ENCODE data around the gene CNTNAP2.
"Not testable (repeated sequence)": the region's sequence is repeated elsewhere in the genome, so short reads cannot be mapped to it uniquely, and the experiment has no call there.

CNTNAP2 gene

DNA sequence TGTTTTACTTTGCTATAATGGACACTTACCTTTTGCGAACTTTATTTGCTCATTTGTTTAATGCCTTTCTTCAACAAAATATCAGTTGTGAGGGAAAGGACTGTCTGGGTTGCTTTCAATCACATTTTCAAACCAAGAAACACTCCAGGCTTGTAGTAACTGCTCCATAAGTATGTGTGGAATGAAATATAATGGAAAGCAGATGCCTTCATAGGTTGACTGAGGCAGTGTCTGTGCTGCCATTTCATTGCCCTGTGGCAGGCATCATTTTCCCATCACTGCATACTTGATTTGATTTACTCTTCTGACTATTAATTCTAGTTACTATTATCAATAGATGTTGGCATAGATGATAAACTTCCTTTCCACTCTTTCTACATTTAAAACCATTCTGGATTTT lies 762.3 kb downstream of the CNTNAP2 start:
- no peak overlapping the region for H3K4me3 ChIP-seq (ENCODE audit: extremely low read depth, insufficient read depth, low read length, poor library complexity, severe bottlenecking)
- no peaks in the 10 kb centered on the region for H3K36me3 ChIP-seq (ENCODE audit: control insufficient read depth, insufficient read depth, low read length)
- no CpG with 5 or more reads among the region's 1 CpG for WGBS, 2 experiments (ENCODE audit: insufficient coverage in 2 of 2)
- no peaks in the 10 kb centered on the region for H3K4me1 ChIP-seq (ENCODE audit: control insufficient read depth, insufficient read depth, low read length, poor library complexity, severe bottlenecking)
- no peaks in the 10 kb centered on the region for H3K9me3 ChIP-seq (ENCODE audit: control insufficient read depth, low read length)
- no peak overlapping the region for H3K27ac ChIP-seq (ENCODE audit: low read depth, low read length, severe bottlenecking)

DNA sequence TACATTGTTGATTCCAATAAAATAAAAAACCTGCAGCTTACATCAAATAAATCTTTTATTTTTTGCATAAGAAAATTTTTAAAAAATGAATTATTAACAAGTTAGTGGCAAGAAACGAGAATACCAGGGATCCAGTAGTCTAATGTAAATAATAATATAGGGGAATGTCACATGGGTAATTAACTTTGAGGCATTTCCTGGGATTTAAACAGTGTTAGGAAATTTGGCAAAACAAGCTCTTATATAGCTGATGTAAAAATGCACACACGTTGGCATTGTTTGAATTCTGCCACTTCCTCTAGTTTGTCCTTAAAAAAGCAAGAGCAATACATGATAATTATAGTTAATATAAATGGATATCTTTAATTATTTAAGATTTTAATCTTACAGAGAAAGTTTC lies 768.6 kb downstream of the CNTNAP2 start:
- Histone ChIP-seq H3K4me1 (ENCODE audit: control insufficient read depth, insufficient read depth, low read length, poor library complexity, severe bottlenecking) (no peaks in the 10 kb centered on the region), H3K4me3 (ENCODE audit: extremely low read depth, insufficient read depth, low read length, poor library complexity, severe bottlenecking) (no peak overlapping the region), H3K36me3 (ENCODE audit: control insufficient read depth, insufficient read depth, low read length) (no peaks in the 10 kb centered on the region), H3K9me3 (ENCODE audit: control insufficient read depth, low read length) (no peaks in the 10 kb centered on the region), H3K27ac (ENCODE audit: low read depth, low read length, severe bottlenecking) (no peak overlapping the region)
- 86% methylated on average over 1 of the region's 2 CpGs; no CpG with 5 or more reads in 1 of the 2 experiments for WGBS, 2 experiments (ENCODE audit: insufficient coverage in 2 of 2)

DNA sequence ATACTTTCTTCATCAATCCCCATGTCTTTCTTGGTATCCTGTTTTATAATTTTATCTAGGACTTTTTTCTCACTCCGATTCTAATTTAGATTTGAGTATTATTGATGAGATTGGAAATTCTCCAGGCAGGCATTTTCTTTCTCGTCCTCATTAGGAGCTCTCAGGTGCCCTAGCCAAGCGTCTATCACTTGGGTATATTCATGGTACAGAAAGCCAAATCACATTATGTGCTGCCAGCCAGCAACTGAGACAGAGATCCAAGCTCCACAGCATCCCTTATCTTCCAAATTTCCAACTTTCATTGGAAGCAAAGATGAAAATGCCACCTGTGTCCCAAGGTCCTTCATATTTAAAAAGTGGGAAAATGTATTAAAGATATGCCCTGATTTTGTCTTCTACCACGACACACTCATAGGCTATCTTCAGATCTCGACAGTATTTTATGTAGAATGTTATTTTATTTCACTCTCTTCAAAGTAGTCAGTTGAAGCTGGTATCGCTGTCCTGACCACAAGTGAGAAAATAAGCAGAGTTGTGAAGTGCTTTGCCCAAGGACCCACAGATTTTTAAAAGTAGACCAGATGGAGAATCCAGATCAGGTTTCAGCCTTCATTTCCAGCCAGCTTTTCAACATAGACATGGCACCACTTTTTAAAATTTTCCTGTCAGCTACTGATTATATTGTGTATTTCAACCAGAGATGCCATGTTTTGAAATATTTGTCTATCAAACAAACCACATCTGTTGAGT lies 773.4 kb downstream of the CNTNAP2 start:
- 88% methylated on average over 1 of the region's 6 CpGs; no CpG with 5 or more reads in 1 of the 2 experiments for WGBS, 2 experiments (ENCODE audit: insufficient coverage in 2 of 2)
- no peak overlapping the region for H3K27ac ChIP-seq (ENCODE audit: low read depth, low read length, severe bottlenecking)
- no peaks in the 10 kb centered on the region for H3K36me3 ChIP-seq (ENCODE audit: control insufficient read depth, insufficient read depth, low read length)
- no peak overlapping the region for H3K4me3 ChIP-seq (ENCODE audit: extremely low read depth, insufficient read depth, low read length, poor library complexity, severe bottlenecking)
- no peaks in the 10 kb centered on the region for H3K4me1 ChIP-seq (ENCODE audit: control insufficient read depth, insufficient read depth, low read length, poor library complexity, severe bottlenecking)
- no peaks in the 10 kb centered on the region for H3K9me3 ChIP-seq (ENCODE audit: control insufficient read depth, low read length)

DNA sequence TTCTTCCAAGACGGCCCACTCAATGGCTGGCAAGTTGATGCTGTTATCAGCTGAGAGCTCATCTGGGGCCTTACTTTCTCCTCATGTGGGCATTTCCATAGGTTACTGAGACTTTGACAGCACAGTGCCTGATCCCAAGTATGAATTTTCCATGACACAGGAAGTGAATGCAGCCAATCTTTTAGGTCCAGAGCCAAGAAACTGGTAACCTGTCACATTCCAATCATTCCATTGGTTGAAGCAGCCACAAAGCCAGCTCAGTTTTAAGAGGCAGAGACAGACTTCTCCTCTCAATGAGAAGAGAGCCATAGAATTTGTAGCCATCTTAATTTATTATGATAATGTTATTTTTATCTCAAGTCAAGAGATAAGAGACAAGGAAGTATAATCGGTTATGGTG lies 775.5 kb downstream of the CNTNAP2 start:
- WGBS, 2 experiments (ENCODE audit: insufficient coverage in 2 of 2): 88 to 100% methylated on average over 1 of the region's 2 CpGs
- Histone ChIP-seq H3K27ac (ENCODE audit: low read depth, low read length, severe bottlenecking) (no peak overlapping the region), H3K36me3 (ENCODE audit: control insufficient read depth, insufficient read depth, low read length) (no peaks in the 10 kb centered on the region), H3K9me3 (ENCODE audit: control insufficient read depth, low read length) (no peaks in the 10 kb centered on the region), H3K4me1 (ENCODE audit: control insufficient read depth, insufficient read depth, low read length, poor library complexity, severe bottlenecking) (no peaks in the 10 kb centered on the region), H3K4me3 (ENCODE audit: extremely low read depth, insufficient read depth, low read length, poor library complexity, severe bottlenecking) (no peak overlapping the region)

DNA sequence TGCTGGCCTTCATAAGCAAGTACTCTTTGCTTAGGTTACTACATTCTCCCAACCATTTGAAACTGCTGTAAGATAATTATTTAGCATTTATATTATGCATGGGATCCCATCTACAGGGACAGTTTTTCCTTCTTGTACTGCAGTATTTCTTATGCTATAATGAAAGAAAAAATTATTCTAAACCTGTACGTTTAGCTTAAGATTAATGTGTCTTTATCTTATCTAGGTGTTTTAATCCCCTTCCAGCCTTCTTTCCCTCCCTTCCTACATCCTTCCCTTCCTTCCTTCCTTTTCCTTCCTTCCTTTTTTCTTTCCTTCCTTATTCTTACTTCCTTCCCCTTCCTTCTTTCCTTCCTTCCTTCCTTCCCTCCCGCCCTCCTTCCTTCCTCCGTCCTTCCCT lies 778.3 kb downstream of the CNTNAP2 start:
- 100% methylated on average over 1 to 2 of the region's 3 CpGs for WGBS, 2 experiments (ENCODE audit: insufficient coverage in 2 of 2)
- no peak overlapping the region for H3K27ac ChIP-seq (ENCODE audit: low read depth, low read length, severe bottlenecking)
- no peaks in the 10 kb centered on the region for H3K36me3 ChIP-seq (ENCODE audit: control insufficient read depth, insufficient read depth, low read length)
- no peak overlapping the region for H3K4me3 ChIP-seq (ENCODE audit: extremely low read depth, insufficient read depth, low read length, poor library complexity, severe bottlenecking)
- no peaks in the 10 kb centered on the region for H3K4me1 ChIP-seq (ENCODE audit: control insufficient read depth, insufficient read depth, low read length, poor library complexity, severe bottlenecking)
- no peaks in the 10 kb centered on the region for H3K9me3 ChIP-seq (ENCODE audit: control insufficient read depth, low read length)

DNA sequence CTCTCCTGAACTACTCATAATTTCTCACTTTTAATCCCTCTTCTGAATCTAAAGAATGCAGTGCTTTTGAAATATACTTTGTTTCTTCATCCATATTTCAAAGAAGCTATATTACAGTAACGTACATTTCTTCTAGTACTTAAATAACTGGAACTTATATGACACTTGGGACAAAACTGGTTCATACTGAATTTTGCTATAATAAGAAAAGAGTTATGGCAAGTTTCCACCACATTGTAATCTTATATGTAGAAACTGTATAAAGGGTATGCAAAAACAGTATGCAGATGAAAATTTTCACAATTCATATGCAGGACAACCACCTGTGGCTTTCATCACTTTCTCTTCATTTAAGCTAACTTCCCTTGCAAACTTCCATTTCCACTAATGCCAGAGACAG lies 785.7 kb downstream of the CNTNAP2 start:
- no CpG with 5 or more reads among the region's 1 CpG for WGBS, 2 experiments (ENCODE audit: insufficient coverage in 2 of 2)
- Histone ChIP-seq H3K4me1 (ENCODE audit: control insufficient read depth, insufficient read depth, low read length, poor library complexity, severe bottlenecking) (no peaks in the 10 kb centered on the region), H3K4me3 (ENCODE audit: extremely low read depth, insufficient read depth, low read length, poor library complexity, severe bottlenecking) (no peak overlapping the region), H3K36me3 (ENCODE audit: control insufficient read depth, insufficient read depth, low read length) (no peaks in the 10 kb centered on the region), H3K9me3 (ENCODE audit: control insufficient read depth, low read length) (no peaks in the 10 kb centered on the region), H3K27ac (ENCODE audit: low read depth, low read length, severe bottlenecking) (no peak overlapping the region)

DNA sequence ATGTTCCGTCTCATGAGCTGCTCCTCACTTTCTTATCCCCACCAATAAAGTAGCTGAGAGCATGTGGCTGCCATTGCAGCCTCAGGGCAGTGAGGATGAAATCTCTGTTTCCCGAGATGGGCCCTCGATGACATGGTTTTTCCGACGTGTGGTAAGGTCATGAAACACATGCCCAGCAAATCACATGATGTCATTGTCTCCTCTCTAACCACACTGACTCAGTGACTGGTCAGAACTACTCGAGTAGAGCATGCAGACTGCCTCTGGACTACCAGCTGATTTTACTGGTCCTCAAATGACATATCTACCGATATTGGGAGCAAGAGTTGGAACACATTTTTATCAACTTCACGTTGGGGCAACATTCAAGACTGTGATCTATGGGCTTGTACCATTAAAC lies 786.1 kb downstream of the CNTNAP2 start:
- WGBS, 2 experiments (ENCODE audit: insufficient coverage in 2 of 2): 83 to 84% methylated on average over 8 of the region's 8 CpGs
- Histone ChIP-seq H3K27ac (ENCODE audit: low read depth, low read length, severe bottlenecking) (no peak overlapping the region), H3K4me1 (ENCODE audit: control insufficient read depth, insufficient read depth, low read length, poor library complexity, severe bottlenecking) (no peaks in the 10 kb centered on the region), H3K4me3 (ENCODE audit: extremely low read depth, insufficient read depth, low read length, poor library complexity, severe bottlenecking) (no peak overlapping the region), H3K9me3 (ENCODE audit: control insufficient read depth, low read length) (no peaks in the 10 kb centered on the region), H3K36me3 (ENCODE audit: control insufficient read depth, insufficient read depth, low read length) (no peaks in the 10 kb centered on the region)

DNA sequence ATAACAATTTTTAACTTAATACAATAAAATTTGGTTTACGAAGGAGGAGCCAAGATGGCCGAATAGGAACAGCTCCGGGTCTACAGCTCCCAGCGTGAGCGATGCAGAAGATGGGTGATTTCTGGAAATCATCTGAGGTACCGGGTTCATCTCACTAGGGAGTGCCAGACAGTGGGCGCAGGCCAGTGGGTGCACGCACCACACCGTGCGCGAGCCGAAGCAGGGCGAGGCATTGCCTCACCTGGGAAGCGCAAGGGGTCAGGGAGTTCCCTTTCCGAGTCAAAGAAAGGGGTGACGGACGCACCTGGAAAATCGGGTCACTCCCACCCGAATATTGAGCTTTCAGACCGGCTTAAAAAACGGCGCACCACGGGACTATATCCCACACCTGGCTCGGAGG lies 789.1 kb downstream of the CNTNAP2 start:
- 91 to 93% methylated on average over 5 to 12 of the region's 24 CpGs for WGBS, 2 experiments (ENCODE audit: insufficient coverage in 2 of 2)
- H3K9me3 ChIP-seq (ENCODE audit: control insufficient read depth, low read length); H3K4me3 ChIP-seq (ENCODE audit: extremely low read depth, insufficient read depth, low read length, poor library complexity, severe bottlenecking); H3K27ac ChIP-seq (ENCODE audit: low read depth, low read length, severe bottlenecking); H3K36me3 ChIP-seq (ENCODE audit: control insufficient read depth, insufficient read depth, low read length); H3K4me1 ChIP-seq (ENCODE audit: control insufficient read depth, insufficient read depth, low read length, poor library complexity, severe bottlenecking): not testable (repeated sequence)

DNA sequence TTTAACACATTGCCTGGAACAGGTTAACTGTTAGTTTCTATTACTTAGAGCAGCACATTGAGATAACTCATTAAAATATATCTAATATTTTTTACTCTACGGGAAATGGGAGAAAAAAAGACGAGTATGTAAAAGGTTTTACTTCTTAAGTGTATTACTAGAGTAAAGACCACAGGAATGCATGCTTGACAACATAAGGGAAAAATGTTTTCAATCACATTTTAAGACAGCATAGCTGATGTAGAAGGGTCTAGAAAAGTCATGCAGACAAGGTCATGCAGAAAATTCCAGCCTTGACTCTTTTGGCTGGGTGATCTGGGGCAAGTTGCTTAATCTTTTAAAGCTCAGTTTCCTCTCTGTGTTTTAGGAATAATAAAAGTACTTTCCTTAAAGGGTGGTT lies 806.2 kb downstream of the CNTNAP2 start:
- no peak overlapping the region for H3K27ac ChIP-seq (ENCODE audit: low read depth, low read length, severe bottlenecking)
- H3K4me3 ChIP-seq (ENCODE audit: extremely low read depth, insufficient read depth, low read length, poor library complexity, severe bottlenecking): no peak overlapping the region
- no CpG with 5 or more reads among the region's 2 CpGs for WGBS, 2 experiments (ENCODE audit: insufficient coverage in 2 of 2)
- no peaks in the 10 kb centered on the region for H3K36me3 ChIP-seq (ENCODE audit: control insufficient read depth, insufficient read depth, low read length)
- H3K9me3 ChIP-seq (ENCODE audit: control insufficient read depth, low read length): no peaks in the 10 kb centered on the region
- H3K4me1 ChIP-seq (ENCODE audit: control insufficient read depth, insufficient read depth, low read length, poor library complexity, severe bottlenecking): no peaks in the 10 kb centered on the region

DNA sequence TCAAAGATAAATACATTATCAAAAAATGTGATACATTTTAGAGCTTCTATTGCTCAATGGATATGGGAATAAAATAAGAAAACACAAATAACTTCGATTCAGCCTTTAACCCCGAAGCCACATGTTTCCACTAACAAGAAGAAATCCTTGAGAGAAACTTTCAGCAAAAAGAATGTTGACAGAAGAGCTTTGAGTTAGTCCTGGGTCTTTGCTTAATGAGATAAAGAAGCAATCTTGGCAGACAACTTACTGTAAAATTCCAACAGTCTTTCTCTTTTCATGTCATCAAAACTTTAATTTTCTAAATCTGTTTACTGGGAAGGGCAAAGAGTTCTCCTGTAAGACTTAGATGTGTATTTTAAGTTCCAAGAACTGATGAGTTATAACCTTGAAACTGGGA lies 810.2 kb downstream of the CNTNAP2 start:
- Histone ChIP-seq H3K4me3 (ENCODE audit: extremely low read depth, insufficient read depth, low read length, poor library complexity, severe bottlenecking) (no peak overlapping the region), H3K4me1 (ENCODE audit: control insufficient read depth, insufficient read depth, low read length, poor library complexity, severe bottlenecking) (no peaks in the 10 kb centered on the region), H3K9me3 (ENCODE audit: control insufficient read depth, low read length) (no peaks in the 10 kb centered on the region), H3K36me3 (ENCODE audit: control insufficient read depth, insufficient read depth, low read length) (no peaks in the 10 kb centered on the region), H3K27ac (ENCODE audit: low read depth, low read length, severe bottlenecking) (no peak overlapping the region)
- no CpG with 5 or more reads among the region's 2 CpGs for WGBS, 2 experiments (ENCODE audit: insufficient coverage in 2 of 2)

DNA sequence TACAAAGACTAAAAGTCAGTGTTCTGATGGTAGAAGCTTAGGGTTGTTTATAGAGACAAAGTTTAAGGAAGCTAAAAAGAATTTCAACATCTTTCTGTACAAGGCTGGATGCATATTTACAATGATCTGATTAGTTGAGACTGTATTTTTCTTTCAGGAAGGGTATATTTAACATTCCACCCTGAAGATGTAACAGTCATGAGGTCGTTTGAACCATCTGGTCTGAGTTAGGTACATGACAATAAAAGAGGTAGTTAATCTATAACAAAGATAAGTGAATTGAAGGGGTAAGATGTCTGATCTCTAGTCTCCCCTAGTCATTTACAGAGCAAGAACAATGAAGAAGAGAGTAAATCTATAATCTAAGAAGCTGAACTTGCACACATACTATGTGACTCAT lies 821.2 kb downstream of the CNTNAP2 start:
- H3K4me3 ChIP-seq (ENCODE audit: extremely low read depth, insufficient read depth, low read length, poor library complexity, severe bottlenecking): no peak overlapping the region
- no peaks in the 10 kb centered on the region for H3K4me1 ChIP-seq (ENCODE audit: control insufficient read depth, insufficient read depth, low read length, poor library complexity, severe bottlenecking)
- no peaks in the 10 kb centered on the region for H3K36me3 ChIP-seq (ENCODE audit: control insufficient read depth, insufficient read depth, low read length)
- H3K9me3 ChIP-seq (ENCODE audit: control insufficient read depth, low read length): no peaks in the 10 kb centered on the region
- no CpG with 5 or more reads among the region's 1 CpG for WGBS, 2 experiments (ENCODE audit: insufficient coverage in 2 of 2)
- H3K27ac ChIP-seq (ENCODE audit: low read depth, low read length, severe bottlenecking): no peak overlapping the region
